GM18861 (cell line): ENCODE measurements around the gene ZNF583.

ENCODE experiments used
- ATAC-seq: cut with Tn5 transposase; IDR thresholded peaks from one replicate; pipeline ENCODE4 v1.9.1; 2021; ENCODE audit not compliant: unreplicated experiment

Gene ZNF583

DNA sequence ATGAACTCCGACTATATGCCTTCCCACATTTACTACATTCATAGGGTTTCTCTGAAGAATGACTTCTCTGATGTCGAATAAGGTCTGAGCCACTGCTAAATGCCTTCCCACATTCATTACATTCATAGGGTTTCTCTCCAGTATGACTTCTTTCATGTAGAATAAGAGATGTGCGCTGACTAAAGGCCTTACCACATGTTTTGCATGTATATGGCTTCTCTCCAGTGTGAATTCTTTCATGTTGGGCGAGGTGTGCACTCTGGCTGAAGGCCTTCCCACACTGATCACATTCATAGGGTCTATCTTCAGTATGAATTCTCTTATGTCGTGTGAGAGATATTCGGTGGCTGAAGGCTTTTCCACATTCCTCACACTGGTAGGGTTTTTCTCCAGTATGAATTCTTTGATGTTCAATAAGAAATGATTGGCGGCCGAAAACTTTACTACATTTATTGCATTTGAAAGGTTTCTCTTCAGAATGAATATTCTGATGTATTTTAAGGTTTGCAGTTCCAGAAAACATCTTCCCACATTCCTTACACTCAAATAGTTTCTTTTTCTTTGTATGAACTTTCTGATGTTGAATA, 37.2 kb downstream of the ZNF583 start:
- ATAC-seq: no peak

- ATAC-seq: no peak
Measured at GRCh38 chr19:56474308-56474707, 70.2 kb downstream of the ZNF583 start.

GRCh38 chr19:56476093-56476492, 72.0 kb downstream of the ZNF583 start:
- ATAC-seq: no peak
